ENCODE results near the gene SPATS2L.
"Not testable (repeated sequence)": the region's sequence is repeated elsewhere in the genome, so short reads cannot be mapped to it uniquely, and the experiment has no call there.

SPATS2L gene

DNA sequence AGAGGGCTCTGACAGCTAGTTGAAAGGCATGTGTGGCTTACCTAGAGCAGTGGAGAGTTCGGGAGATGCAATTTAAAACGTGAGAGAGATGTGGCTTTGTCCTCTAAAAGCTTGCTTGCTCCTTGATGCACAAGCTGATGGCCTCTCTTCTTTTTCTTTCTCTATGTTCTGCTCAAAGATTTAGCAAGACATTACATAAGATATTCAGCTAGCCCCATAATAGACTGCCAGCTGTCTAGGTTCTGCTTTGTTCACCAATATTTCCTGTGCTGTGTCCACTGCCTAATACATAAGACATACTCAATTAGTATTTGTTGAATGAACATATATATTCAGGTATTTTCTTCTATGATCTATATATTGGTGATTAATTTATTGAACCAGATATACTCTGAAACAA, 31.1 kb downstream of the SPATS2L start:
- Histone ChIP-seq H3K9me3 (no peaks in the 10 kb centered on the region), H3K4me3 (ENCODE audit: low read depth, low read length) (no peak overlapping the region), H3K4me1 (no peaks in the 10 kb centered on the region; the same call in 1 of the 2 replicates), H3K27me3 (no peaks in the 10 kb centered on the region), H3K36me3 (no peaks in the 10 kb centered on the region; the same call in 1 of the 2 replicates)
- TF ChIP-seq, protein P1, sequence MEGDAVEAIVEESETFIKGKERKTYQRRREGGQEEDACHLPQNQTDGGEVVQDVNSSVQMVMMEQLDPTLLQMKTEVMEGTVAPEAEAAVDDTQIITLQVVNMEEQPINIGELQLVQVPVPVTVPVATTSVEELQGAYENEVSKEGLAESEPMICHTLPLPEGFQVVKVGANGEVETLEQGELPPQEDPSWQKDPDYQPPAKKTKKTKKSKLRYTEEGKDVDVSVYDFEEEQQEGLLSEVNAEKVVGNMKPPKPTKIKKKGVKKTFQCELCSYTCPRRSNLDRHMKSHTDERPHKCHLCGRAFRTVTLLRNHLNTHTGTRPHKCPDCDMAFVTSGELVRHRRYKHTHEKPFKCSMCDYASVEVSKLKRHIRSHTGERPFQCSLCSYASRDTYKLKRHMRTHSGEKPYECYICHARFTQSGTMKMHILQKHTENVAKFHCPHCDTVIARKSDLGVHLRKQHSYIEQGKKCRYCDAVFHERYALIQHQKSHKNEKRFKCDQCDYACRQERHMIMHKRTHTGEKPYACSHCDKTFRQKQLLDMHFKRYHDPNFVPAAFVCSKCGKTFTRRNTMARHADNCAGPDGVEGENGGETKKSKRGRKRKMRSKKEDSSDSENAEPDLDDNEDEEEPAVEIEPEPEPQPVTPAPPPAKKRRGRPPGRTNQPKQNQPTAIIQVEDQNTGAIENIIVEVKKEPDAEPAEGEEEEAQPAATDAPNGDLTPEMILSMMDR (IDR thresholded peaks at IDR 0.05; ENCODE audit: low read depth, low read length), result no peak
- no peak for DNase-seq

DNA sequence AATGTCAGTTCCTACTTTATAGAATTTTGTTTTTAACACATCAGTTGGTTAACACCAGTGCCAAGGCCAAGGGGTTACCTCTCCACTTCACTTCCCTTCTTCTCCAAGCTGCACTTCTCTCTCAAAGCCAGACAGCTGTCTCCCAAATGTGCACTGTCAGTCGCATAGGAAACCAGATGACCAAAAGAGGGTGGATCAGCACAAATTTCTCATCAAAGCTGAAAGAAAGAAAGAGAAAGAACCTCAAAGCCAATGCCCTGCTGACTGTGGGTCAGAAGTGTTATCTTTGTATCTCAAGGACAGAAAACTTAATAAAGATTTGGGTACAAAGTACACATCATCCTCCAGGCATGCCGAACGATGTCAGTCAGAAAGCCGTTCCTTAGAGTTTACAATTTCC, 32.2 kb downstream of the SPATS2L start:
- no peaks in the 10 kb centered on the region for H3K9me3 ChIP-seq
- H3K36me3 ChIP-seq, result no peaks in the 10 kb centered on the region; the same call in 1 of the 2 replicates
- no peak overlapping the region for H3K4me3 ChIP-seq (ENCODE audit: low read depth, low read length)
- H3K4me1 ChIP-seq, result no peaks in the 10 kb centered on the region; the same call in 1 of the 2 replicates
- TF ChIP-seq, protein P1 (IDR thresholded peaks at IDR 0.05; ENCODE audit: low read depth, low read length), result no peak
- no peak for DNase-seq
- no peaks in the 10 kb centered on the region for H3K27me3 ChIP-seq

- no peaks in the 10 kb centered on the region for H3K9me3 ChIP-seq
- no peaks in the 10 kb centered on the region; the same call in 1 of the 2 replicates for H3K4me1 ChIP-seq
- no peaks in the 10 kb centered on the region for H3K27me3 ChIP-seq
- TF ChIP-seq, protein P1 (IDR thresholded peaks at IDR 0.05; ENCODE audit: low read depth, low read length), result no peak
- DNase-seq, result no peak
- H3K4me3 ChIP-seq (ENCODE audit: low read depth, low read length), result no peak overlapping the region
- no peaks in the 10 kb centered on the region; the same call in 1 of the 2 replicates for H3K36me3 ChIP-seq
Observed at GRCh38 chr2:200340508-200341224, 34.2 kb downstream of the SPATS2L start.

- TF ChIP-seq, protein P1 (IDR thresholded peaks at IDR 0.05; ENCODE audit: low read depth, low read length), result no peak
- Histone ChIP-seq H3K4me3 (ENCODE audit: low read depth, low read length) (no peak overlapping the region), H3K4me1 (no peaks in the 10 kb centered on the region; the same call in 1 of the 2 replicates), H3K27me3 (no peaks in the 10 kb centered on the region), H3K36me3 (no peaks in the 10 kb centered on the region; the same call in 1 of the 2 replicates), H3K9me3 (no peaks in the 10 kb centered on the region)
- no peak for DNase-seq
Observed at GRCh38 chr2:200341376-200341775, 34.9 kb downstream of the SPATS2L start.

GRCh38 chr2:200342235-200342634, 35.7 kb downstream of the SPATS2L start:
- Histone ChIP-seq H3K9me3 (no peaks in the 10 kb centered on the region), H3K4me3 (ENCODE audit: low read depth, low read length) (no peak overlapping the region), H3K27me3 (no peaks in the 10 kb centered on the region), H3K36me3 (no peaks in the 10 kb centered on the region; the same call in 1 of the 2 replicates), H3K4me1 (no peaks in the 10 kb centered on the region; the same call in none of the 2 replicates)
- TF ChIP-seq, protein P1 (IDR thresholded peaks at IDR 0.05; ENCODE audit: low read depth, low read length), result no peak
- DNase-seq, result no peak

DNA sequence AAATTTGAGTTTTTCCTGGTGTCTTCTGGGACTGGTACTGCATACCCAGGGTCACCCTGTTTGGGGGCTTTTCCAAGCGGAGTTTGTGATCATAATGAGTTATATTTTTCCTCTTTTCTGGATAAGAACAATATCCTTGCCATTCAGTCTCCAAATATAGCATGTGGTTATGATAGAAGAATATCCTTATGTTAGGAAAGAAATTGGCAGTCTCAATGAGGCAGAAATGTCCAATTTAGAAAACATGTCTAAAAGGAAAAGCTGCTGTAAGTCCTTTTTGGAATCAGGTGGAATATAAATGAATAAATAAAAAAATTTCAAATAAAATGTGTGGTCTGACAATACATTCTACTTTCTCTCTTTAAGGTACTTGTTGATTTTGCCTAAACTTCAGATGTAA, 36.2 kb downstream of the SPATS2L start:
- DNase-seq, result no peak
- Histone ChIP-seq H3K9me3 (no peaks in the 10 kb centered on the region), H3K27me3 (no peaks in the 10 kb centered on the region), H3K36me3 (no peaks in the 10 kb centered on the region; the same call in 1 of the 2 replicates), H3K4me3 (ENCODE audit: low read depth, low read length) (no peak overlapping the region), H3K4me1 (no peaks in the 10 kb centered on the region; the same call in none of the 2 replicates)
- TF ChIP-seq, protein P1 (IDR thresholded peaks at IDR 0.05; ENCODE audit: low read depth, low read length), result no peak

GRCh38 chr2:200344202-200344601, 37.7 kb downstream of the SPATS2L start:
- H3K4me3 ChIP-seq (ENCODE audit: low read depth, low read length); H3K36me3 ChIP-seq; H3K27me3 ChIP-seq; H3K9me3 ChIP-seq; DNase-seq; H3K4me1 ChIP-seq: not testable (repeated sequence)

All from BE2C (cell line).